ENCODE data around the gene NID2.

DNA sequence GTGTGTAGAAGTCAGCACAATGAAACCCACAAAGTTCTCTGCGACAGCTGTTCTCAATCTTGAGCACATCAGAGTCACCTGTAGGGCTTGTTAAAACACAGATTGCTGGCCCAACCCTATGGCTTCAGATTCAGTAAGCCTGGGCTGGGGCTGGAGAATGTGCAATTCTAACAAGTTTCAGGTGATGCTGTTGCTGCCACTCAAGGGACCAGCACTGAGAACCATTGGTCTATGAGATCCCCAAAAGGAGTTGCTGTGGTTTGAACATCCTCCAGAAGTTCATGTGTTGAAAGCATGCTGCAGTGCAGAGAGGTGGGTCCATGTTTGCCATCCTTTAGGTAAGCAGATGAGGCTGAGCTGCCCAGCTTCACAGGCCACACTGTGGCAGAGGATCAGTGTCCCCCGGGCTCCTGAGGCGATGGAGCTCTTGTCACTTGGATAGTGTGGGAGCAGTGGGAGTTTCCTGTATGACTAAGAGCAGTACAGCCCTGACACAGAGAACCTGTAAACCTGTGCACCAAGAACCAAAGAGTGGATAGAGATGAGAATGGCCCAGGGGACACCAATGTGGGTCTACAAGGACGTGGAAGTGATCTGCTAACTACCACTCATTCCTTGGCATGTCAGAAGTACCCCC, 87.5 kb downstream of the NID2 start:
- TF ChIP-seq, protein P1, sequence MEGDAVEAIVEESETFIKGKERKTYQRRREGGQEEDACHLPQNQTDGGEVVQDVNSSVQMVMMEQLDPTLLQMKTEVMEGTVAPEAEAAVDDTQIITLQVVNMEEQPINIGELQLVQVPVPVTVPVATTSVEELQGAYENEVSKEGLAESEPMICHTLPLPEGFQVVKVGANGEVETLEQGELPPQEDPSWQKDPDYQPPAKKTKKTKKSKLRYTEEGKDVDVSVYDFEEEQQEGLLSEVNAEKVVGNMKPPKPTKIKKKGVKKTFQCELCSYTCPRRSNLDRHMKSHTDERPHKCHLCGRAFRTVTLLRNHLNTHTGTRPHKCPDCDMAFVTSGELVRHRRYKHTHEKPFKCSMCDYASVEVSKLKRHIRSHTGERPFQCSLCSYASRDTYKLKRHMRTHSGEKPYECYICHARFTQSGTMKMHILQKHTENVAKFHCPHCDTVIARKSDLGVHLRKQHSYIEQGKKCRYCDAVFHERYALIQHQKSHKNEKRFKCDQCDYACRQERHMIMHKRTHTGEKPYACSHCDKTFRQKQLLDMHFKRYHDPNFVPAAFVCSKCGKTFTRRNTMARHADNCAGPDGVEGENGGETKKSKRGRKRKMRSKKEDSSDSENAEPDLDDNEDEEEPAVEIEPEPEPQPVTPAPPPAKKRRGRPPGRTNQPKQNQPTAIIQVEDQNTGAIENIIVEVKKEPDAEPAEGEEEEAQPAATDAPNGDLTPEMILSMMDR (IDR thresholded peaks at IDR 0.05): no peak
- no peak for TF ChIP-seq POLR2A (IDR thresholded peaks at IDR 0.05)

Measured in testis (tissue), 2 donors.